Type B pancreatic cell (in vitro differentiated cells): ENCODE data around the gene KMT2B. TPM values are rescaled to one million over a fixed set of nuclear protein-coding genes. Genes with fewer than 3 reads are reported as not detected.

Experiments
- DNase-seq: peaks from one replicate; pipeline ENCODE4 v3.0.0; 2021; ENCODE audit warnings: mixed read lengths; ENCODE audit not compliant: unreplicated experiment; ENCODE audit errors: extremely low spot score
- H3K27ac Mint-ChIP-seq: 2 replicates; pipeline ENCODE4 v1.8.0; 2021; ENCODE audit warnings: mild to moderate bottlenecking, mixed read lengths
- H3K27me3 Mint-ChIP-seq: 2 replicates; pipeline ENCODE4 v1.8.0; 2021; ENCODE audit warnings: mixed read lengths
- H3K36me3 Mint-ChIP-seq: 2 replicates; pipeline ENCODE4 v1.8.0; 2021; ENCODE audit warnings: mixed read lengths
- H3K4me1 Mint-ChIP-seq: one replicate; pipeline ENCODE4 v1.8.0; 2021; ENCODE audit warnings: mixed read lengths; ENCODE audit not compliant: unreplicated experiment
- H3K4me3 Mint-ChIP-seq: 2 replicates; pipeline ENCODE4 v1.8.0; 2021; ENCODE audit warnings: mild to moderate bottlenecking, mixed read lengths
- H3K9me3 Mint-ChIP-seq: 2 replicates; pipeline ENCODE4 v1.8.0; 2021; ENCODE audit warnings: mixed read lengths
- total RNA-seq: library from RNA; stranded (reverse); gene quantifications from 2 replicates; pipeline ENCODE4 v1.2.1, GENCODE V29; 2021; ENCODE audit warnings: low replicate concordance
- TF ChIP-seq, protein P1 (sequence below): fragments of 200-600 bp; sonication (generic); conservative IDR thresholded peaks from 2 replicates; pipeline ENCODE4 v1.5.0; 2021; ENCODE audit warnings: antibody characterized with exemption, mild to moderate bottlenecking

The KMT2B gene
- total RNA-seq, 1 donor from 2014 or later, result 55.4 TPM

DNA sequence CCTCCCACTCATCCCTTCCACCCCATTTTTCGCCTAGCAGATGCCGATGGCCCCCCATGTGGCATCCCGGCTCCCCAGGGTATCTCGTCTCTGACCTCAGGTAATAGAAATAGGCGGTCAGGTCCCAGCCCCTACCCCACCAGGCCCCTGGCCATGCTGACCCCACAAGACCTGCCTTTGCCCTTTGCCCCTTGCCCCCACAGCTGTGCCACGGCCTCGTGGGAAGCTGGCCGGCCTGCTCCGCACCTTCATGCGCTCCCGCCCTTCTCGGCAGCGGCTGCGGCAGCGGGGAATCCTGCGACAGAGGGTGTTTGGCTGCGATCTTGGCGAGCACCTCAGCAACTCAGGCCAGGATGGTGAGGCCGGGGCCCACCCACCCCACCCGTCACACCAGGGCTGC is 62.9 kb downstream of the KMT2B start:
- no peaks in the 10 kb centered on the region for H3K9me3 Mint-ChIP-seq
- no peak for DNase-seq
- H3K36me3 Mint-ChIP-seq, result peaks cover 6% of the 10 kb centered on the region
- H3K4me3 Mint-ChIP-seq, result no peak overlapping the region
- peaks cover 18% of the 10 kb centered on the region for H3K4me1 Mint-ChIP-seq
- TF ChIP-seq, protein P1, sequence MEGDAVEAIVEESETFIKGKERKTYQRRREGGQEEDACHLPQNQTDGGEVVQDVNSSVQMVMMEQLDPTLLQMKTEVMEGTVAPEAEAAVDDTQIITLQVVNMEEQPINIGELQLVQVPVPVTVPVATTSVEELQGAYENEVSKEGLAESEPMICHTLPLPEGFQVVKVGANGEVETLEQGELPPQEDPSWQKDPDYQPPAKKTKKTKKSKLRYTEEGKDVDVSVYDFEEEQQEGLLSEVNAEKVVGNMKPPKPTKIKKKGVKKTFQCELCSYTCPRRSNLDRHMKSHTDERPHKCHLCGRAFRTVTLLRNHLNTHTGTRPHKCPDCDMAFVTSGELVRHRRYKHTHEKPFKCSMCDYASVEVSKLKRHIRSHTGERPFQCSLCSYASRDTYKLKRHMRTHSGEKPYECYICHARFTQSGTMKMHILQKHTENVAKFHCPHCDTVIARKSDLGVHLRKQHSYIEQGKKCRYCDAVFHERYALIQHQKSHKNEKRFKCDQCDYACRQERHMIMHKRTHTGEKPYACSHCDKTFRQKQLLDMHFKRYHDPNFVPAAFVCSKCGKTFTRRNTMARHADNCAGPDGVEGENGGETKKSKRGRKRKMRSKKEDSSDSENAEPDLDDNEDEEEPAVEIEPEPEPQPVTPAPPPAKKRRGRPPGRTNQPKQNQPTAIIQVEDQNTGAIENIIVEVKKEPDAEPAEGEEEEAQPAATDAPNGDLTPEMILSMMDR, result no peak
- H3K27me3 Mint-ChIP-seq, result no peaks in the 10 kb centered on the region
- no peak overlapping the region for H3K27ac Mint-ChIP-seq

DNA sequence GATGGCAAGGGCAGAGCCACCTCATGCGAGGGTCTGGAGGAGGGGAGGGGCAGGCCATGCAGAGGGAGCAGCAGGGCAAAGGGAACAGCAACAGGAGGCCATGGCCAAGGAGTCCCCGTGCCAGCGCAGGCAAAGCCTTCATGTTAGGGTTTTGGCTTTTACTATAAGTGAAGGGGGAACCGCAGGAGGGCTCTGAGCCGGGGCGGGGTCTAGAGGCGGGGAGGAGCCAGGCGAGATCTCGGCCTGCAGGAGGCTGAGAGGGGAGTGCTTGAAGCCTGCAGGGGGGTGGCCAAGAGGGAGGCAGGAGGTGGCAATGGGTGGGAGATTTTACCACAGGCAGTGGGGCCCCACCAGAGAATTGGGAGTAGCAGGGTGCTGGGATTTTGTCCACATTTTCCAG is 63.8 kb downstream of the KMT2B start:
- no peak overlapping the region for H3K27ac Mint-ChIP-seq
- H3K4me1 Mint-ChIP-seq, result peaks cover 12% of the 10 kb centered on the region
- H3K4me3 Mint-ChIP-seq, result no peak overlapping the region
- TF ChIP-seq, protein P1, result no peak
- H3K36me3 Mint-ChIP-seq, result peaks cover 6% of the 10 kb centered on the region
- H3K27me3 Mint-ChIP-seq, result no peaks in the 10 kb centered on the region
- no peaks in the 10 kb centered on the region for H3K9me3 Mint-ChIP-seq
- DNase-seq, result no peak

DNA sequence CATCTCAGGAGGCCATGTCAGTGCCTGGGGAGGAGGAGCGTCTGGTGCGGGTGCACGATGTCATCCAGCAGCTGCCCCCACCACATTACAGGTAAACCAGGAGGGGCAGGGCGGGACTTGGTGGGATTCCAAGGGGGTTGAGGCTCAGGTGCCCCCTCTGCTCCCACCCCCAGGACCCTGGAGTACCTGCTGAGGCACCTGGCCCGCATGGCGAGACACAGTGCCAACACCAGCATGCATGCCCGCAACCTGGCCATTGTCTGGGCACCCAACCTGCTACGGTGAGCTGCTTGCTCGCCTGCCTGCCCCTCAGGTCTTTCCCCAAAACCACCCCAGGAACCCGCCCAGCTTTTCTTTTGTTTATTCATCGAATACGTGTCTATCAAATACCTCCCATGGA is 64.8 kb downstream of the KMT2B start:
- peaks cover 6% of the 10 kb centered on the region for H3K36me3 Mint-ChIP-seq
- no peak overlapping the region for H3K4me3 Mint-ChIP-seq
- TF ChIP-seq, protein P1, result no peak
- no peaks in the 10 kb centered on the region for H3K27me3 Mint-ChIP-seq
- no peak for DNase-seq
- H3K27ac Mint-ChIP-seq, result no peak overlapping the region
- no peaks in the 10 kb centered on the region for H3K9me3 Mint-ChIP-seq
- H3K4me1 Mint-ChIP-seq, result peaks cover 3% of the 10 kb centered on the region

DNA sequence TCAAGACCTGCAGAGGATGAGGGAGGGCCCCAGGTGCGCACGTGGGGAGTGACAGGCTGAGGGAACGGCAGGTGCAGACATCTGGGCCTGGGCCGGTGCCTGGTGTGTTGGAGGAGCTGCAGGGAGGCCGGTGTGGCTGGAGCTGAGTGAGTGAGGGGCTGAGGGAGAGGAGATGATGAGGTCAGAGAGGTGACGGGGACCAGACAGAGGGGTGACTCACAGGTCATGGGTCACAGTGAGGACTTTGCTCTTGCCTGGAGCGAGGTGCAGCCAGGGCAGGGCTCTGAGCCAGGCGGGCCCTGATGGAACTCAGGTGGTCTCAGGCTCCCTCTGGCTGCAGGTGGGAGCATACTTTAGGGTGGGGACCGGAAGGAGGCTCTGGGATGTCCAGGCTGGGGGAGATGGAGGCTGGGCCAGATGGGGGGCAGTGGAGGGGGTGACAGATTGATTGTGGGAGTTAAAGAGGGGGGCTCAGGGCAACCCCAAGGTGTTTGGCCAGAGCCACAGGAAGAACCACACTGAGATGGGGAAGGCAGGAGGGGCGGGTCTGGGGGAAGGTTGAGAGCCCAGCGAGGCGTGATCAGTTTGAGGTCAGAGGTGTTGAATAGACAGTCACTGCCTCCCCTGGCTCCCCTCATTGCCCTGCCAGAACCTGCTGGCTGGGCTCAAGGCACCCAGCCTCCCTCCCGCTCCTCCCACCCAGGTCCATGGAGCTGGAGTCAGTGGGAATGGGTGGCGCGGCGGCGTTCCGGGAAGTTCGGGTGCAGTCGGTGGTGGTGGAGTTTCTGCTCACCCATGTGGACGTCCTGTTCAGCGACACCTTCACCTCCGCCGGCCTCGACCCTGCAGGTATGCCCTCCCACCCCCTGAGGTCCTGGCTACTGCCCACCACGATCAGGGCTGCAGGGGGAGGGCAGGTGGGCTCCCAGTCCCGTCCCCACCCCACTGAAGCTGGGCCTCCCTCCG is 65.9 kb downstream of the KMT2B start:
- no peak for DNase-seq
- Mint-ChIP-seq H3K27me3 (no peaks in the 10 kb centered on the region), H3K9me3 (no peaks in the 10 kb centered on the region), H3K36me3 (peaks cover 6% of the 10 kb centered on the region), H3K4me1 (no peaks in the 10 kb centered on the region), H3K4me3 (no peak overlapping the region), H3K27ac (peak overlapping the region; percentile 29)
- TF ChIP-seq, protein P1, result no peak

DNA sequence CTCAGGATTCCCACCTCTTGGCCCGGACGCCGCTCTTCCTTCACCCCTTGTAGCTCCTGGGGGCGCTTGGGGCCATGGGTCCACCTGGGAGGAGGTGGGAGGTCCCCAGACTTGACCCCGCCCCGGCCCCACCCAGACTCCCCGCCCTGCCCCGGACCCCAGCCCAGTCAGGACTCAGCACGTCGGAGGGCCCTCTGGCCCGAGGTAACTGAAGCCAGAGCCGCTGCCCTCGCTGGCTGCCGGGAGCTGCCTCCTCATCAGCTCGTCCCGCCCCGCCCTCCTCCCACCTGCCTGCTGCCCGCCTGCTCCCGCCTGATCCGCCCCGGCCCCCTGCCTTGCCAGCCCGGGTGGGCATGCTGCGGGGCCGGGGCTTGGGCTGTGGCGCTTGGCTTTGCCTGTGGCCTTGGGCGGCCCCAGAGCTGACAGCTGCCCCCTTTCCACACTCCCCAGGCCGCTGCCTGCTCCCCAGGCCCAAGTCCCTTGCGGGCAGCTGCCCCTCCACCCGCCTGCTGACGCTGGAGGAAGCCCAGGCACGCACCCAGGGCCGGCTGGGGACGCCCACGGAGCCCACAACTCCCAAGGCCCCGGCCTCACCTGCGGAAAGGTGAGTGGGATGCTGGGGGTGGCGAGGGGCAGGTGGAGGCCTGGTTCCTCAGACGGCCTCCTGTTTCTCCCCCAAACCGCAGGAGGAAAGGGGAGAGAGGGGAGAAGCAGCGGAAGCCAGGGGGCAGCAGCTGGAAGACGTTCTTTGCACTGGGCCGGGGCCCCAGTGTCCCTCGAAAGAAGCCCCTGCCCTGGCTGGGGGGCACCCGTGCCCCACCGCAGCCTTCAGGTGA is 66.9 kb downstream of the KMT2B start:
- H3K27ac Mint-ChIP-seq, result no peak overlapping the region
- peaks cover 6% of the 10 kb centered on the region for H3K36me3 Mint-ChIP-seq
- TF ChIP-seq, protein P1, result no peak
- DNase-seq, result no peak
- H3K27me3 Mint-ChIP-seq, result no peaks in the 10 kb centered on the region
- no peaks in the 10 kb centered on the region for H3K9me3 Mint-ChIP-seq
- no peak overlapping the region for H3K4me3 Mint-ChIP-seq
- no peaks in the 10 kb centered on the region for H3K4me1 Mint-ChIP-seq
